MV-4-11 (cell line): ENCODE data around the gene TNS2.
"Not testable (repeated sequence)": the region's sequence is repeated elsewhere in the genome, so short reads cannot be mapped to it uniquely, and the experiment has no call there.

Experiments
- DNase-seq: peaks from one replicate; lab custom pipeline; 2025; lab: John Stamatoyannopoulos, UW

The TNS2 gene

DNA sequence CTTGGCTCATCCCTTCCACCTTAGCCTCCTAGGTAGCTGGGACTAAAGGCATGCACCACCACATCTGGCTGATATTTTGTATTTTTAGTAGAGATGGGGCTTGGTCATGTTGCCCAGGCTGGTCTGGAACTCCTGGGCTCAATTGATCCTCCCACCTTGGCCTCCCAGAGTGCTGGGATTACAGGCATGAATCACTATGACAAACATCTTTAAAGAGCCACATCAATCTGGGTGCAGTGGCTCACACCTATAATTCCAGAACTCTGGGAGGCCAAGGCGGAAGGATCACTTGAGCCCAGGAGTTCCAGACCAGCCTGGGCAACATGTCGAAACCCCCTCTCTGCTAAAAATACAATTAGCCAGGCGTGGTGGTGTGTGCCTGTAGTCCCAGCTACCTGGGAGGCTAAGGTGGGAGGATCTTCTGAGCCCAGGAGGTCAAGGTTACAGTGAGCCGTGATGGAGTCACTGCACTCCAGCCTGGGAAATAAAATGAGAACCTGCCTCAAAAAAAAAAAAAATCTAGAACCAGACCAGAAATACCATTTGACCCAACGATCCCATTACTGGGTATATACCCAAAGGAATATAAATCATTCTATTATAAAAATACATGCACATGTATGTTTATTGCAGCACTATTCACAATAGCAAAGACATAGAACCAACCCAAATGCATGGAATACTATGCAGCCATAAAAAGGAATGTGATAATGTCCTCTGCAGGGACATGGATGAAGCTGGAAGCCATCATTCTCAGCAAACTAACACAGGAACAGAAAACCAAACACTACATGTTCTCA is 45.1 kb downstream of the TNS2 start:
- DNase-seq = not testable (repeated sequence)

DNA sequence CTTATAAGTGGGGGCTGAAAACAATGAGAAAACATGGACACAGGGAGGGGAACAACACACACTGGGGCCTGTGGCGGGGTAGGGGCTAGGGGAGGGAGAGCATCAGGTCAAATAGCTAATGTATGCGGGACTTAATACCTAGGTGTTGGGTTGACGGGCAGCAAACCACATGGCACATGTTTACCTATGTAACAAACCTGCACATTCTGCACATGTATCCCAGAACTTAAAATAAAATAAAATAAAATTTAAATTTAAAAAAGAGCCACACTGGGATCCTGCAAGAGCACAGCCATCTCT is 45.7 kb downstream of the TNS2 start:
- DNase-seq = not testable (repeated sequence)

- peak; percentile 19 for DNase-seq
Measured at GRCh38 chr12:53096089-53096741, 46.4 kb downstream of the TNS2 start.

GRCh38 chr12:53096759-53097158 is 46.9 kb downstream of the TNS2 start:
- no peak for DNase-seq

DNA sequence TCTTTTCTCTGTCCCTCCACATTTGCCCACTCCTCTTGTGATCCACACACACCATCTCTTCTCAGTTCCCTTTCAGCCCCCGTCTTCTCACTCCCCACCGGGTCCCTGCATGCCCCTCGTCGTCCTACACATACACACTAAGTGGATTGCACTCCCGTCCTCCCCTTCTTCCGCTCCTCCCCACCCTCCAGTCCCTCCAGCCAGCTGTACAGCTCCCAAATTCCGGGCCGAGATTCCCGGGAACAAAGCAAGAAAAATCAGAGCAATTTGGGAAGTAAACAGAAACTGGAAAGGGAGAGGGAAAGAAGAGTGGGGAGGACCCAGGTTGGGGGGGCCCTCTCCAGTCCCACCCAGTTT is 47.3 kb downstream of the TNS2 start:
- DNase-seq = no peak

- peak; percentile 11 for DNase-seq
Measured at GRCh38 chr12:53097564-53098353, 47.9 kb downstream of the TNS2 start, which contains the start of gene IGFBP6. IGFBP6 (plus strand) TSS chr12:53097667; CDS start chr12:53097718, 51 bp downstream.

DNA sequence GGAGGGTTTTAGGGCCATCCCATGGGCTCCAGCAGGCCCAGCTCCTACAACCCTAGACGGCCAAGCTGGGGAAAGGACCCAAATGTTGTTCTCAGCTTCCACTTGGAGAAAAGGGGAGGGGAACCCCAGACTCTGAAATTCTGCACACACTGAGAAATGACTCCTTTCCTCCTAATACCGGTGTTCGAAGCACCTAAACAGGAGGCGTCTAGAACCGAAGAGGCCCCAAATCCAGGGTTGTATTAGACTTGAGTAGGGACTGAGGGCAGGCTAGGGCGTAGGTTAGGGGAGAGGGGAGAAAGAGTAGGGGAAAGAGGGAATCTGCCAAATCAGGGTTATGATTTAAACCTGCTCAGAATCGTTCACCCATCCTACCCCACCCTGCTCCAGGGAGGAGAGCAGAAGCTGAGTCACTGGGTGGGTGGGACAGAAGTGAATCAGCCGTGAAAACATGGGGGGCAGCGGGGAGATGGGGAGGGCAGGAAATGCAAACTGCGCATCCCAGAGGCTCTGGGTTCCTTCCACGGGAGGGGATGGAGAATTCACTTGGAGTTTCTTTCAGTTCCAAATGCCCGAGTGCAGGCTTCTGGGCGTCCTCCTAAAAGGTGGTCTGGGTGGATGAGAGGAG is 48.6 kb downstream of the TNS2 start:
- DNase-seq = no peak

DNA sequence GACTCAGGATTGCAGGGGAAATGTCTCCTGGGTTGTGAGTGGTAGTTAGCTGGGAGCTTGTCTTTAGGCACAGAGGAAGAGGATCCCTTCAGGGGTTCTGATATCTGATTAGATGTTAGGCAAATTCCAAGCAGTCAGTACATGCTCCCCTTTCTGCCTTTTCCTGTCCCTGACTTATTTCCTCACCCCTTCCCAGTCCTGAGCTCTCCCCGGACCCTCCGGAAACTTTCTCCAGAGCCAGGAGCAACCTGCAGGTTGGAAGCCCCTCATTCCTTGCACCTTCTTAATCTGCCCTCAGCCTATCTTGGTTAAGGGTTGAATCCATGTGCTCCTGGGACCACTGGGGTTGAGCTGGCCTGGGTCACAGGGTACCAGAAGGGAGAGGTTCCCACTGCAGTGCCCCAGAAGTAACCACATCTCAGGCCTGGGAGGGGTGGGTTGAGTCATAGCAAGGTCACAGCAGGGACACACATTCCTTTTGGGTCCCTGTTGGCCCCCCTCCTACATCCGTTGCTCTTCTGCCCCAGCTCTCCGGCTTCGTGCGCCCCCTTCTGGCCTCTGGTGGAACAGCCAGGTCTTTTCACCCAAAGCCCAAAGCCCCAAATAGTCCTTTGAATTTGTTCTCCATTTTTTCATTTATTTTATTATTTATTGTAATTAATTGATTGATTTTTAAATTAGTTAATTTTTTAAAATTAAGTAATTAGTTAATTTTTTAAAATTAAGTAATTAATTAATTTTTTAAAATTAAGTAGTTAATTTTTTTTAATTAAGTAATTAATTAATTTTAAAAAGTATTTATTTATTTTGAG is 49.4 kb downstream of the TNS2 start:
- DNase-seq = peak; percentile 93

GRCh38 chr12:53100466-53101151 is 50.7 kb downstream of the TNS2 start:
- DNase-seq = no peak

GRCh38 chr12:53101266-53101665 is 51.4 kb downstream of the TNS2 start:
- DNase-seq = no peak

DNA sequence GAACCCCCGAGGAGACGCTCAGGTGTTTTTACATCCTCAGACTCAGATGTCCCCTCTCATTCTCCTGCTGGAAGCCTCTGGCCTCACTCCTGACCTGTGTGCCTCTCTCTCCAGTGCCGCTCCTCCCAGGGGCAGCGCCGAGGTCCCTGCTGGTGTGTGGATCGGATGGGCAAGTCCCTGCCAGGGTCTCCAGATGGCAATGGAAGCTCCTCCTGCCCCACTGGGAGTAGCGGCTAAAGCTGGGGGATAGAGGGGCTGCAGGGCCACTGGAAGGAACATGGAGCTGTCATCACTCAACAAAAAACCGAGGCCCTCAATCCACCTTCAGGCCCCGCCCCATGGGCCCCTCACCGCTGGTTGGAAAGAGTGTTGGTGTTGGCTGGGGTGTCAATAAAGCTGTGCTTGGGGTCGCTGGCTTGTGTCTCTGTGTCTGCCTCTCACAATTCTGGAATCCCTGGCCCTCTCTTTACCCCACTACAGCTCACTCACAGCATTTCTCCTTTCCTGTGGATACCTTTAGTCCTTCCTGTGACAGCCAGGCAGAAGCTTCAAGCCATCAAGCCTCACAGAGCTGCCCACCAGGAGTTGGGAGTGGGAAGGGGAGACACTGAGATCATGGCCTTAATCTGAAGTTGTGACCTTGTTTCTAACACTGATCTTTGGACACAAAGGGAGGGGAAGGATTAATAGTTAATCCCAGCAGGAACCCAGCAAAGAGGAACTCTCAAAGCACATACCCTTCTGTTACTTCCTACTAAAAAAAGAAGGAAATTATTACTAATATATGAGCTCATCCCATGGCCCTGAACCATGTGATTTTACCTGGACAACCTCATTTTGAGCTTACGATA is 52.3 kb downstream of the TNS2 start:
- DNase-seq = peak; percentile 68

- DNase-seq = peak; percentile 5
Measured at GRCh38 chr12:53102883-53103807, 53.3 kb downstream of the TNS2 start, which contains the start of gene SOAT2. SOAT2 (plus strand) TSS chr12:53103486; CDS start chr12:53103578, 92 bp downstream.

- DNase-seq = peak; percentile 85
Measured at GRCh38 chr12:53103860-53104305, 54.0 kb downstream of the TNS2 start.

GRCh38 chr12:53105256-53105655 is 55.4 kb downstream of the TNS2 start:
- DNase-seq = no peak

- DNase-seq = no peak
Measured at GRCh38 chr12:53105712-53106439, 56.0 kb downstream of the TNS2 start.

- DNase-seq = no peak
Measured at GRCh38 chr12:53107122-53107521, 57.3 kb downstream of the TNS2 start.

GRCh38 chr12:53112431-53112830 is 62.6 kb downstream of the TNS2 start:
- not testable (repeated sequence) for DNase-seq

GRCh38 chr12:53113136-53113705 is 63.4 kb downstream of the TNS2 start:
- DNase-seq = no peak
